ENCODE measurements around the gene TTC12.

The TTC12 gene

GRCh38 chr11:113332023-113332422 lies 17.6 kb downstream of the TTC12 start:
- DNase-seq = no peak

- no peak for DNase-seq
Measured at GRCh38 chr11:113332638-113333329, 18.4 kb downstream of the TTC12 start.

GRCh38 chr11:113334183-113334582 lies 19.8 kb downstream of the TTC12 start:
- no peak for DNase-seq

DNA sequence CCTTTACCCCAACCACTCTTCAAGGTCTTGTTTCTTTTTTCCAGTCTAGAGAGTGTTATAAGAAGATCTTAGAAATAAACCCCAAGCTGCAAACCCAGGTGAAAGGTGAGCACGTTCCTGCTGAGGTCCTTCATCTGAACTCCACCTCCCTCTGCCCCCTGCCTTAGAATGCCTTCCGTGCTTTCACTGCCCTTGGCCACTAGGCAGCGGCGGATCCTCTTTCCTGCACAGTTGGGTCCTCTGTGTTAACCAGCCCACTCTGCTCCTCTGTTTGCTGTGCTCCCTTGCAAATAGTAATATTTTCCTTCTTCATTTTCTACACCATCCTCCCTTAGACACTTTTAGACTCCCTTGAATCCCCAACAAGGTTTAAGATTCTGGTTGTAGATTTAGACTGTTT lies 24.3 kb downstream of the TTC12 start:
- no peak for DNase-seq

DNA sequence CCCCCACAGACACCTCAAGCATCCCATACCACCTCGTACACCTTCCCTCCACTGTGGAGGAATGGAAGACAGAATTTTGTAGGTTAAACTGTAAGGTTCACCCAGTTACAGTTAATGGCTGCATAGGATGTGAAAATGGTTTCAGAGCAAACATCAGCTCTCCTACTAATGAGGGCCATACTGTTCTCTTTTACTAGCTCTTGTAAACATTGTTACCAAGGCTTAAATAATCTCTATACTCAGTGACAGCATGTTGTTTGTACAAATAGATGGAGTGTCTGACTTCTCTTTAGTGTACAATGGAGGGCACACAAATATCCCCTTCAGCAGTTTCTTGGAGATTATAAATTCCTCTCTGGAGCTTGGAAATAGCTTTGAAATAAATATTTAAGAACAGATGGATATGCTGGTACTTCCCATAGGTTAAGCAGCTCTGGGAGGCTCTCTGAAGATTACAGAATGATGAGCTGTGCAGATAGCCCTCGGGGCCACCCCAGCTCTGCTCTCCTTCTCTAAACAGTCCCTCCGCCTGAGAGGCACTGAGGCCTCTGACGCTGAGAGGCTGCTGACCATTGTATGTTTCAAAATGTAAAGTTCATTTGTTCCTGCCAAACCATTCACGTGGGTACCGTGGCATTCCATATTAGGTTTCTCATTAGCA lies 25.7 kb downstream of the TTC12 start:
- no peak for DNase-seq

DNA sequence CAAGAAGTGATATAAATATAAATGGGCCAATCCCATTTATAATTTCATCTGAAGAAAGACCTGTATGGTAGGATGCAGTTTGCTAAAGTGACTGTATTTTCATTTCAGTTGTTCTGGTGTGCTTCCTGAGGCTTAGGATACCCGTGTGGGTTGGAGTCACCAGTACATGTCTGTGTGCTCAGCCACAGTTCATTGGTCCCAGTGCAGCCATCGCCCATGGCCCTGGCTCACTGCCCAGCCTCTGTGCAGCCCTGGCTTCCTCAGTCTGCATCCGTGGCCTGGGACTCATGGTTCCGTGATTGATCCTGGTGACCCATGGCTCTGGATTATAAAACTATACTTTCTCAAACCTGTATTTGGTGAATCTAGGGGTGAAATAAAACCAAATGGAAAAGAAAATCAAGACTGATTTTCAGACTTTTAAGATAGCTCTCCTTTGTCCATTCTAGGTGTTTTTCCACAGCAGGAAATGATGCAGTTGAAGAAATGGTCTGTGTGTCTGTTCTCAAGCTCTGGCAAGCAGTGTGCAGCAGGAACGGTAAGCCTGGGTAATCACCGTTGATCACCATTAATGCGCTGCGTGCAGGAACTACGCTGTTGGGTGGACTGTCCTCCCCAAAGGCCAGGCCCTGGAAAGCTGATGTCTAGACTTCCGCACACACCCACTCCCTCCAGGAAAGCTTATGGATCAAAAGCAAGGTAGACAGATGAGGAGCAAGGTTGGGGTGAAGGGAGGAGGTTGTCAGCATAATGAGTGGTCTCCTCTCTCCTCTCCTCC lies 27.2 kb downstream of the TTC12 start:
- no peak for DNase-seq

DNA sequence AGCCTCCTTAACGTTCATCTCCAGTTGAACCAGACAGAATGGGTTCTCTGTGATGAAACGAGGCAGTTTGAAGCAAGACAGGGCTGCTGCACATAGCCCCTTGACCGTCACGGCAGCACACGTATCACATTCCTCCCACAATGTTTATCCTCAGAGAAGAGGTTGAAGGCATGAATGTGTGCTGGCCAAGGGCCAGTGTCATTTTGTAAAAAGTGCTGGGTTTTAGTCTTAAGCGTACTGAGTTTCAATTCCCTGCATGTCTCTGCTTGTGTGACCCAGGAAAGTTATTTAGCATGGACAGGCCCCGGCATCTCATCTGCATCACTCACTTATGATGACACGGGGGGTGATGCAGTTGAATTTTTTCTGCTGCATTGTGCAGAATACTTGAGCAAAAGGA lies 31.6 kb downstream of the TTC12 start:
- DNase-seq = no peak

DNA sequence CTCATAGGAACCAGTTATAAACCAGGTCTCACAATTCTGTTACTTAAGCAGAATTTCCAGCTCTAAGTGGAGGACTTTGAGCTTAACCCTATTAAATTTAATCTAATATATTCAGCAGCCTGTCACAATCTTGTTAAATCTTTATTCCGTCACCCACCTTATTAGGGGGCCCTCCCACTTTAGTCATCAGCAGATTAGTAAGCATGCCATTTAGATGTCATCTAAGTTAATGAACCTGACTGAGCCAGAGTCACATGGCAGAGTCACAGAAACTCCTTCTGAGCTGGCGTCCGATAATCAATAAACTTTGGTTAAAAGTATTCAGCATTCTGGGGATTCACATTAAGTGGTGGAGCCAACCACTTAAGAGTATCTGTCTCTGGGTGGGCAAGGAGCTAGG lies 35.1 kb downstream of the TTC12 start:
- no peak for DNase-seq

GRCh38 chr11:113350336-113351067 lies 36.1 kb downstream of the TTC12 start:
- no peak for DNase-seq

DNA sequence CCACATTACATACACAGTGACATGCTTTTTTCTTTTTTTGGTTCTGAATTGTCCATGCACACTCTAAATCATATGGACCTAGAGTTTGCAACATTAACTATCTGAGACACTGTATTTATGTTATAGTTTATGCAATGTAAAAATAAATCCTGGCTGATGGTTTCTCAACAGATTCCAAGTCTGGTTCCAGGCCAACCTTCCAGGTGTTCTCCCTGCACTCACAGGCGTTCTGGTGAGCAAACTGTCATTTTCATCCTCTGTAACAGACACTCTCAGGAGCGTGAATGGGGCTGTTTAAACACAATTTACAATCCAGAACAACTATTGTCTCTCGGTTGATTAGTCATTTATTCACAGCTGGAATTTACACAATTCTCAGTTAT lies 36.7 kb downstream of the TTC12 start:
- DNase-seq = no peak

- no peak for DNase-seq
Measured at GRCh38 chr11:113351480-113351879, 37.1 kb downstream of the TTC12 start.

DNA sequence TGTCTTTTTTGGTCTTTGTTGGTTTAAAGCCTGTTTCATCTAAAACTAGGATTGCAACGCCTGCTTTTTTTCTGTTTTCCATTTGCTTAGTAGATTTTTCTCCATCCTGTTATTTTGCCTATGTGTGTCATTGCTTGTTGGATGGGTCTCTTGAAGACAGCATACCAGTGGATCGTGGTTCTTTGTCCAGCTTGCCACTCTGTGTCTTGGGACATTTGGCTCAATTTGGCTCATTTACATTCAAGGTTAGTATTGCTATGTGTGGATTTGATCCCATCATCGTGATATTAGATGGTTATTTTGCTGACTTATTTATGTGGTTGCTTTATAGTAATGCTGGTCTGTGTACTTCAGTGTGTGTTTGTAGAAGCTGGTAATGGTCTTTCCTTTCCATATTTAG lies 41.8 kb downstream of the TTC12 start:
- no peak for DNase-seq

- DNase-seq = no peak
Measured at GRCh38 chr11:113363406-113363805, 49.0 kb downstream of the TTC12 start.

DNA sequence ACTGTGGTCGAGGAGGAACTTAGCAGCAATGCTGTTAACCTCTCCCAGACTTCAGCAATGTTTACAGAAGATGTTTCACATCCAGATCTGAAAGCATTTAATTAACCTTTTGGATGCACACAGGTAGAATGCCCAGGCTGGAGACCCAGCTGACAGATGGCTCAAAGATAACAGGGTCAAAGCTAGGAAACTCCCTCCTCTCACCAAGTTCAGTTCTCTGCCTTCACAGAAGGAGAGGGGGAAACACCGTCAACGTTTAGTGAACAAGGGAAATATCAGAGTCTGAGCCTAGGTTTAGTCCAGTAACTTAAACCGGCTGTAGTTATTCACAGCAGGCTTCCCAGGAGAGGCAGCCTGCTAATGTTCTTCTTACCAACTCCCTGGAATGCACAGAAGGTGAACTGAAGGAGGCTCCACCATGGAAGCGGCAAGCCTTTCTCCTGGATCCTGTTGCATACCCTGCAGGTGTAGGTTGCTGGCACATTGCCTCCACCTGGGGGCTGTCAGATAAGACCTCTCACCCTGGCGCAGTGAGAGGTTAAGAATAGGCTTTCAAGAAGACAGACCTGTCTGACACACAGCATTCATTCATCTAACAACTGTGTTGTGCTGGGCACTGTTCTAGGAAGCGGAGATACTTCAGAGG lies 49.7 kb downstream of the TTC12 start:
- no peak for DNase-seq

GRCh38 chr11:113365895-113366294 lies 51.5 kb downstream of the TTC12 start:
- DNase-seq = no peak

DNA sequence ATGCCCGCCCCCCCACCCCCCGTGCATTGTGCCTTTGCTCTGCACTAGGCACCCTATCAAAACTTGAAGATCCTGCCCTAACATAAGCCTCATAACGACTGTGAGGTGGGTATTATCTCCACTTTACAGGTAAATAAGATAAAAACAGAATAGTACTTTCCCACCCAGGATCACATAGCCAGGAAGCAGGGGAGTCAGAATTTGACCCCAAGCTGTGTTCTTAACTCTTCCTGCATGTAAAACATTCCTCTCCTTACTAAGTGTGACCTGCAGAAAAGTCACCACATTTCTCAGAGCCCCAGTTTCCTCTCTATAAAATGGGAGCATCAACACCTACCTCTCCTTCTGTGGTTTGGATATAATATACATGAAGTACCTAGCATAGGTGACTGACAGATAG lies 55.0 kb downstream of the TTC12 start:
- DNase-seq = no peak

DNA sequence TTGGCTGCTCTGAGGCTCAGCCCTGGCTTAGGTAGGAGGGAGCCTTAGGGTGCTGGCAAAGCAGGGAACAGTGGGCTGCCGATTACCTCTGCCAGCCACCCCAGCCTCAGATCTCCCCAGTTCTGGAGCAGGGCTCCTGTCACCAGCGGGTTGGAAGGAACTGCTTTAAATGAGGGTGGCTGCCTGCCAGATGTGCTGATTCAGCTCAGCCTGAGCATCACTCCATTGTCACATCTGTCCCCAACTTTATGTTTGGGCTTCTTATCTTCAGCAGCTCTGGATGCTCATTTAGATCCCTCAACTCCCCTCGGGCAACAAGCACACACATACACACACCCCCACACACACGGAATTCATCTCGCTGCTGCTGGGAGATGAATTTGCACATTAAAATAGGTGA lies 56.3 kb downstream of the TTC12 start:
- no peak for DNase-seq

GRCh38 chr11:113372309-113372708 lies 57.9 kb downstream of the TTC12 start:
- DNase-seq = no peak

DNA sequence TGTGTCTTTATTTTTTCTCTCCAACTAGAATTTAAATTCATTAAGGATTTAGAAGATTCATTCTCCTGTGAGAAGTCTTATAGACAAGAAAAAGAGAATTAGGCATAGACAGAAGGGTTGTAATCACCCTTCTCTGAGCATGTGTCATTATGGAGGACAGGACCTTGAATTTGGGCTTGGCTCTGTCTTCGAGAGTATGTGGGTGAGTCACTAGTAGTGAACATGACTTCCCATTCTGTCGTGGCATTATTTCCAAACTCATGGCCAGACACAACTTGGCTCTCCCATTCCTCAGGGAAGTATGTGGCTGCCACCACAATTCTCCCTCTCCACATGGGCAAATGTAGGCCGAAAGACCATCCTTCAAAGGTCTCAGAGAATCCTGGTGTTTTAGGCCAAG lies 58.9 kb downstream of the TTC12 start:
- DNase-seq = no peak

GRCh38 chr11:113373981-113374560 lies 59.7 kb downstream of the TTC12 start:
- no peak for DNase-seq

- no peak for DNase-seq
Measured at GRCh38 chr11:113375402-113375801, 61.0 kb downstream of the TTC12 start.

DNA sequence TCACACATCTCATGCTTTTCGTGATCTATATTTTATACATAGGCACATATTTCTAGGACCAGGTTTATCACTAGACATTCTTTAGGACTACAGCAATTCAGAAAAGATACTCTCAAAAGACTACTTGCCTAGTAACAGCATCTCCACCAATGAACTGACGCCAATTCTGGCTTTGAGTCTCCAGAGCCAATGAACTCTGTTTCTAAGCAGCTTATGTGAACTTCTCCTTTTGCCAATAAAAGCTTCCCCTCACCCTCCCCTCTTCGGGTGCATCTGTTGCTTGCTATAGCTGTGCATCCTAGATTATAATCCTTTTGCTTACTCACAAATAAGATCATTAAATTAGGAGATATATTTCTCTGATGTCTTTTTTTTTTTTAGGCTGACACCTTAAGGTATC lies 61.8 kb downstream of the TTC12 start:
- DNase-seq = no peak
